Measurements from ENCODE around the gene CACNA1E.

The CACNA1E gene

DNA sequence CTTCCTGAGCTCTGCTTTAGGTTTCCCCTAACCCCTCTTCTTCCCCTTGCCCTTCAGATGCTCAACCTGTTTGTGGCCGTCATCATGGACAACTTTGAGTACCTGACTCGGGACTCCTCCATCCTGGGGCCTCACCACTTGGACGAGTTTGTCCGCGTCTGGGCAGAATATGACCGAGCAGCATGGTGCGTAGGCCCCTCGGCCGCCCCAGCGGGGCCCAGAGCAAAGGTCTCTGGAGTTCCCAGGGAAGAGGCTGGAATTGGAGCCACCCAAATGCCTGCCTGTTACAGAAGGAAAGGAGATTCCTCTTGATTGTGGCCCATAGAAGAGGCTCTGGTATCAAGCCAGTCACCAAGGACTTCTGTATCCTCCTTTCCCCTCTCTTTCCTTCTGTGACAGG lies 292.7 kb downstream of the CACNA1E start:
- ChIA-PET POLR2A (ENCODE audit: low non-redundant PET) (no interaction called here), CTCF (no interaction called here)
- no peak for DNase-seq (ENCODE audit: low spot score)
- TF ChIP-seq, protein P1, sequence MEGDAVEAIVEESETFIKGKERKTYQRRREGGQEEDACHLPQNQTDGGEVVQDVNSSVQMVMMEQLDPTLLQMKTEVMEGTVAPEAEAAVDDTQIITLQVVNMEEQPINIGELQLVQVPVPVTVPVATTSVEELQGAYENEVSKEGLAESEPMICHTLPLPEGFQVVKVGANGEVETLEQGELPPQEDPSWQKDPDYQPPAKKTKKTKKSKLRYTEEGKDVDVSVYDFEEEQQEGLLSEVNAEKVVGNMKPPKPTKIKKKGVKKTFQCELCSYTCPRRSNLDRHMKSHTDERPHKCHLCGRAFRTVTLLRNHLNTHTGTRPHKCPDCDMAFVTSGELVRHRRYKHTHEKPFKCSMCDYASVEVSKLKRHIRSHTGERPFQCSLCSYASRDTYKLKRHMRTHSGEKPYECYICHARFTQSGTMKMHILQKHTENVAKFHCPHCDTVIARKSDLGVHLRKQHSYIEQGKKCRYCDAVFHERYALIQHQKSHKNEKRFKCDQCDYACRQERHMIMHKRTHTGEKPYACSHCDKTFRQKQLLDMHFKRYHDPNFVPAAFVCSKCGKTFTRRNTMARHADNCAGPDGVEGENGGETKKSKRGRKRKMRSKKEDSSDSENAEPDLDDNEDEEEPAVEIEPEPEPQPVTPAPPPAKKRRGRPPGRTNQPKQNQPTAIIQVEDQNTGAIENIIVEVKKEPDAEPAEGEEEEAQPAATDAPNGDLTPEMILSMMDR (conservative IDR thresholded peaks at IDR 0.05; ENCODE audit: low read depth): no peak
- H3K27ac ChIP-seq: no peak overlapping the region

DNA sequence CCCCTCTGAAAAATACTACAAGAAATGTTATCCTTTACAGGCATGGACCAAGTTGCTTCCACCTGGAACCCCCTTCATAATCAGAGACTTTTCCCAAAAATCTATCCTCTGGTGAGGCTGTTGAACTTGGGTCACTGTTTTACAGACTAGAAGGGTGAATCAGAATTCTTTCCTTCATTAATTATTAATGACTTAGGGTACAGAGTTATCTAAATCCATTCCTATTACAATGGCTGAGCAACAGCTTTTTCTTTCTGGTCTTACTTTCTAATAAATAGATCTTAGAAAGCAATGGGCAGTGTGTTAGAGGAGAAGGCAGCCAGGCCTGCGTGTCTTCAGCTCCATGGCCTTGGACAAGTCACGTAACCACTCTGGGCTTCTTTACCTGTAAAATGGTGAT lies 294.0 kb downstream of the CACNA1E start:
- TF ChIP-seq, protein P1 (conservative IDR thresholded peaks at IDR 0.05; ENCODE audit: low read depth): no peak
- no peak for DNase-seq (ENCODE audit: low spot score)
- CTCF ChIA-PET: interaction anchor here (0.8 kb wide), 1 partner anchor 348 kb away, joined by 3 read pairs; no protein-coding TSS in a partner anchor
- POLR2A ChIA-PET (ENCODE audit: low non-redundant PET): no interaction called here
- no peak overlapping the region for H3K27ac ChIP-seq

DNA sequence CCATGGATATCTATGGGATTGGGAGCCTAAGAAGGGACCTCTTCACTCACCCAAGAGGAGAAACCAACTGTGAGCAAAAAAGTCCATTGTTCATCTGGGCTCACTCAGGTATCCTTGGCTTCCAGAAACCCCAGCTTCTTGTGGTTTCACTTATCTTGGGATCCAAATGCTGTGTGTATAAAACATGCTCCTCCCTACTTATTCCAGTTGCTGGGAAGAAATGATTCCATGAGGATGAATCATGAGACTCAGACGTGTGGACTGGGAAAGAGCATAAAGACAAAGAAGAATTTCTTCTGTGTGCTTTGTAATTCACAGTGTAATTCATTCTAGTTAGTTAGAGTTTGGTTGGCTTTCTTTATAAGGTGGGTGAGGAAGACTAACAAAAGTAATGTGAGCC lies 294.5 kb downstream of the CACNA1E start:
- no peak overlapping the region for H3K27ac ChIP-seq
- TF ChIP-seq, protein P1 (conservative IDR thresholded peaks at IDR 0.05; ENCODE audit: low read depth): no peak
- peak; percentile 52 for DNase-seq (ENCODE audit: low spot score)
- POLR2A ChIA-PET (ENCODE audit: low non-redundant PET): no interaction called here
- CTCF ChIA-PET: interaction anchor here (0.8 kb wide), 1 partner anchor 349 kb away, joined by 3 read pairs; no protein-coding TSS in a partner anchor

DNA sequence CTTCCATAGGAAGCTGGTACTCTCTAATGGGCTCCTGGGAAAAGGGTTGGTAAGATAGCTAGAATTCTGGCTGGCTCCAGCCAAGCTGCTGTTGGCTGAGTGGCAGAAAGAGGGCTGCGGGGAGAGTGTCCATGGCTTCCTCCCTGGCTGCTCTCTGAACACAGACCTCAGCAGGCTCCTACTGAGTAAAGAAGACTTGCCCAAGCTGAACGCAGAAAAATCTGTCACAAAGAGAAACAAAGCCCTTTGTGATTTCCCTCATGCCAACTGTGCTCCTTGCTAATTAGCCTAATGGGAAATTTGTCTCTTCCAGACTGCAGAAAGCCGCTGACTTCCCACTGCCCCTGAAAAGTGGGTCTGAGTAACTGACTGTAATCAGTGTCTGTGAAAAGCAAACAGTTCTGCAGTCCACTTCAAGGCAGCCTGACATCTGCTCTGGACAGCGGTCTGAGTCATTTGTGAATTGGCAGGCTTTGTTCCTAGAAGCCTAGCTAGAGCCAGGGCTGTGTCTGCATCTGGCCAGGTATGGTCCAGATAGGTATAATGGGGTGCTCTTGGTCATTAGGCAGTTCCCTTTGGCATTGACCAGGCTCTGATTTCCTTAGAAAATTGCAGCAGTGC lies 295.4 kb downstream of the CACNA1E start:
- H3K27ac ChIP-seq: no peak overlapping the region
- no peak for DNase-seq (ENCODE audit: low spot score)
- POLR2A ChIA-PET (ENCODE audit: low non-redundant PET): no interaction called here
- CTCF ChIA-PET: interaction anchor here (0.5 kb wide), 1 partner anchor 817 kb away, joined by 4 read pairs; no protein-coding TSS in a partner anchor
- TF ChIP-seq, protein P1 (conservative IDR thresholded peaks at IDR 0.05; ENCODE audit: low read depth): no peak

DNA sequence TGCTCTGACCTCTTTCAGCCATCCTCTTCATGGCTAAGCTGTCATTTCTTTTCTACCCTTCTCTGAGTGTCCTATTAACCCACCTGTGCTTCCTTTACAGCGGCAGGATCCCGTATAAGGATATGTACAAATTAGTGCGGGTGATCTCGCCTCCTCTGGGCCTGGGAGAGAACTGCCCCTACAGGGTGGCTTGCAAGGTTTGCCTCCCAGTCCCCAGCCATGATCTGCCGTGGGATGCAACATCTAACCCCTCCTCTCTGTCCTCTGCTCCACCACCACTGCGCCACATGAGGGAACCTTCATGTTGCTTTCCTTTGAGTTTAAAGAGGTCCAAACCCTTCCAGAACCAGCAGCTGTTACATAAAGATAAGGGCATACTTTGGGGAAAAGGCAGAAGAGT lies 296.0 kb downstream of the CACNA1E start:
- no peak for DNase-seq (ENCODE audit: low spot score)
- TF ChIP-seq, protein P1 (conservative IDR thresholded peaks at IDR 0.05; ENCODE audit: low read depth): no peak
- ChIA-PET POLR2A (ENCODE audit: low non-redundant PET) (no interaction called here), CTCF (no interaction called here)
- H3K27ac ChIP-seq: no peak overlapping the region

DNA sequence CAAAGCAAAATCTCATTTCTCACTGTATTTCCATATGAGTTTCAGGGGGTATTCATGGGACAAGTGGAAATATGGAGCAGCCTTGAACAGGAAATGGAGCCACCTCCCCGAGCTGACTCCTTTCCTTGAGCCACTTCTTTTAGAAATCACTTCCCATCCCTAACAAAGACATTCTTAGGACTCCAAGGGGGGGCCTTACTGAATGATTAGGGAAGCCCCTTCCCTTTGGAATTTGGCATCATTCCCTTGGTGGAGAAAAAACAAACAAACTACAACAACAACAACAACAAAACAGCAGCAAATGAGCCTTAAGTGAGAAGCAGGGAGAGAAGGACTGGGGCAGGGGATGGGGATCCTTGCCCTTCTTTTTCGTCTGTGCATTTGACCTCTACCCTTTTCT lies 299.9 kb downstream of the CACNA1E start:
- DNase-seq (ENCODE audit: low spot score): no peak
- TF ChIP-seq, protein P1 (conservative IDR thresholded peaks at IDR 0.05; ENCODE audit: low read depth): no peak
- no peak overlapping the region for H3K27ac ChIP-seq
- POLR2A ChIA-PET (ENCODE audit: low non-redundant PET): no interaction called here
- CTCF ChIA-PET: no interaction called here
